ENCODE data around the gene C1orf216.

C1orf216 gene

DNA sequence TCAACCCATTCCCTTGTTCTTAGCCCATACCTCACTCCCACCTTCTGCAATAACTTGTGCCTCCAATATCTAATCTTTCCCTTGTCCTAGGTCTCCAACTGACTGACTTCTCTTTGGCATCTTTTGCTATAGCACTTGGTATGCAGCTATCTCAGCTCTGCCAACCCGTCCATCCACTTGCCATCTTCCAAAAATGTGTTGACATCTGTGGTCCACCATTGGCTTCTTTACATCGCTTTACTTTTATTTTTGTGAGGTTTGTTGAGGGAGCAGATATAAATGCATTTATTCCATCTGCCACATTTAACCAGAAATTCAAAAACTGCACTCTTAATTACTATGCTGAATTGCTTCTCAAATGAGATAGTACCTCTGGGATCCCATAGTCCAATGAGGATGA lies 52.5 kb downstream of the C1orf216 start:
- H3K4me3 ChIP-seq (ENCODE audit: low read length) = no peak overlapping the region
- TF ChIP-seq CTCF (conservative IDR thresholded peaks at IDR 0.05; ENCODE audit: low read depth, low read length) = no peak
- no peak for DNase-seq (ENCODE audit: low read depth)

Measured in retinal pigment epithelial cell (primary cell).